ENCODE data around the gene EBLN2. TPM values are rescaled to one million over a fixed set of nuclear protein-coding genes. Genes with fewer than 3 reads are reported as not detected.
A peak's percentile ranks its signal among the peaks of the same experiment; 100 is the strongest.

The EBLN2 gene
- total and polyA plus RNA-seq, 9 of the 15 experiments (the other 6 are each of a cell fraction or from before 2014, with no cell fraction given), result 0.39 to 4.6 (median 2.2) TPM

DNA sequence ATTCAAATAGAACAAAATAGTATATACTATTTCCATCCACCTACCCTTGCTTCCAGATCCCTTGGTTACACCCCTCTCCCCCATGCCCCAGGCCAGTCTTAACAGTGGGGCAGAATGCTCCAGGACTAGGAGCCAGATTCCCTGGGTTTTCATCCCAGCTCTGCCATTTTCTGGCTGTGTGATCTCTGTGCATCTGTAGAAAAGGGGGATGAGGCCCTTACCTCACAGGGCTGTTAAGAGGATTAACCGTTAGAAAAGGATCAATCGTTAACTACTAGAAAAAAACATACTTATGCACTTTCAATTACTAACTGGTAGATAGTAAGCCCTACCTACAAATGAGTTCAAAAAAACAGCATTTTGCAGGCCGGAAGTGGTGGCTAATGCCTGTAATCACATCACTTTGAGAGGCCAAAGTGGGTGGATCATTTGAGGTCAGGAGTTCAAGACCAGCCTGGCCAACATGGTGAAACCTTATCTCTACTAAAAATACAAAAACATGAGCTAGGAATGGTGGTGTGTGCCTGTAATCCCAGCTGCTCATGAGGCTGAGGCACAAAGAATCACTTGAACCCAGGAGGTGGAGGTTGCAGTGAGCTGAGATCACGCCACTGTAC lies 11.7 kb downstream of the EBLN2 start (continued):
- TF ChIP-seq, protein P1, sequence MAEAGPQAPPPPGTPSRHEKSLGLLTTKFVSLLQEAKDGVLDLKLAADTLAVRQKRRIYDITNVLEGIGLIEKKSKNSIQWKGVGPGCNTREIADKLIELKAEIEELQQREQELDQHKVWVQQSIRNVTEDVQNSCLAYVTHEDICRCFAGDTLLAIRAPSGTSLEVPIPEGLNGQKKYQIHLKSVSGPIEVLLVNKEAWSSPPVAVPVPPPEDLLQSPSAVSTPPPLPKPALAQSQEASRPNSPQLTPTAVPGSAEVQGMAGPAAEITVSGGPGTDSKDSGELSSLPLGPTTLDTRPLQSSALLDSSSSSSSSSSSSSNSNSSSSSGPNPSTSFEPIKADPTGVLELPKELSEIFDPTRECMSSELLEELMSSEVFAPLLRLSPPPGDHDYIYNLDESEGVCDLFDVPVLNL (CRISPR knock-in tag; IDR thresholded peaks at IDR 0.05; ENCODE audit: low read depth), result no peak
- TF ChIP-seq TBP (optimal IDR thresholded peaks at IDR 0.05; ENCODE audit: low read depth, low read length), result no peak
- TF ChIP-seq EP300 (IDR thresholded peaks at IDR 0.05; ENCODE audit: low read length), result peak; percentile 43; the same call in 1 of the 2 replicates
- no peak for TF ChIP-seq KLF10 (CRISPR knock-in tag; IDR thresholded peaks at IDR 0.05)
- no peak for TF ChIP-seq MEF2A (IDR thresholded peaks at IDR 0.05; ENCODE audit: control insufficient read depth, low read depth, low read length)
- TF ChIP-seq, protein P2, sequence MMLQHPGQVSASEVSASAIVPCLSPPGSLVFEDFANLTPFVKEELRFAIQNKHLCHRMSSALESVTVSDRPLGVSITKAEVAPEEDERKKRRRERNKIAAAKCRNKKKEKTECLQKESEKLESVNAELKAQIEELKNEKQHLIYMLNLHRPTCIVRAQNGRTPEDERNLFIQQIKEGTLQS (IDR thresholded peaks at IDR 0.05), result peak; percentile 22; the same call in 1 of the 2 replicates
- TF ChIP-seq, protein P2 (CRISPR knock-in tag; conservative IDR thresholded peaks at IDR 0.05), result no peak
- TF ChIP-seq SMAD4 (CRISPR knock-in tag; conservative IDR thresholded peaks at IDR 0.05), result no peak
- TF ChIP-seq TEAD4 (IDR thresholded peaks at IDR 0.05; ENCODE audit: low read length), result peak; percentile 70
- TF ChIP-seq TEAD4 (CRISPR knock-in tag; IDR thresholded peaks at IDR 0.05; ENCODE audit: borderline replicate concordance), result no peak
- TF ChIP-seq SMAD3 (CRISPR knock-in tag; conservative IDR thresholded peaks at IDR 0.05), result no peak
- TF ChIP-seq HOXB6 (CRISPR knock-in tag; IDR thresholded peaks at IDR 0.05; ENCODE audit: borderline replicate concordance), result no peak
- 0 out of 2 replicates have a peak, but pooled peaks have one; percentile 14 for TF ChIP-seq STAT5A (IDR thresholded peaks at IDR 0.05; ENCODE audit: borderline replicate concordance, low read length)
- TF ChIP-seq MBD2 (IDR thresholded peaks at IDR 0.05; ENCODE audit: borderline replicate concordance, low read depth), result no peak
- no peak for TF ChIP-seq RAD51 (IDR thresholded peaks at IDR 0.05; ENCODE audit: borderline replicate concordance, low read depth)
- peak; percentile 51; the same call in 1 of the 2 replicates for TF ChIP-seq GABPA (tag; conservative IDR thresholded peaks at IDR 0.05; ENCODE audit: low read depth)
- TF ChIP-seq POLR2AphosphoS5 (IDR thresholded peaks at IDR 0.05; ENCODE audit: control insufficient read depth, insufficient read depth, low read depth, low read length), result 0 out of 2 replicates have a peak, but pooled peaks have one; percentile 32
- TF ChIP-seq ZNF778 (CRISPR knock-in tag; IDR thresholded peaks at IDR 0.05), result no peak
- no peak for TF ChIP-seq NFE2L1 (tag; IDR thresholded peaks at IDR 0.05; ENCODE audit: borderline replicate concordance, low read depth)
- peak; percentile 43; the same call in 1 of the 2 replicates for TF ChIP-seq NFIC (IDR thresholded peaks at IDR 0.05)
- peak; percentile 39; the same call in 1 of the 2 replicates for TF ChIP-seq SMARCE1 (IDR thresholded peaks at IDR 0.05)
- peak; percentile 80 for TF ChIP-seq CBFA2T2 (conservative IDR thresholded peaks at IDR 0.05)
- peak; percentile 91 for TF ChIP-seq CBFA2T3 (IDR thresholded peaks at IDR 0.05)
- TF ChIP-seq ATF7 (IDR thresholded peaks at IDR 0.05), result 0 out of 2 replicates have a peak, but pooled peaks have one; percentile 10
- TF ChIP-seq ZNF436 (CRISPR knock-in tag; IDR thresholded peaks at IDR 0.05), result no peak
- peak; percentile 75 for TF ChIP-seq TAL1 (IDR thresholded peaks at IDR 0.05)

Data from K562 (cell line).